ENCODE measurements around the gene C16orf95.

The C16orf95 gene

GRCh38 chr16:87330646-87331045, 13.5 kb upstream of the C16orf95 start:
- no peak for DNase-seq

GRCh38 chr16:87330257-87330624, 13.0 kb upstream of the C16orf95 start:
- DNase-seq = no peak

- no peak for DNase-seq
Measured at GRCh38 chr16:87329436-87330256, 12.5 kb upstream of the C16orf95 start.

GRCh38 chr16:87328846-87329245, 11.7 kb upstream of the C16orf95 start:
- DNase-seq = no peak

GRCh38 chr16:87327798-87328495, 10.8 kb upstream of the C16orf95 start:
- no peak for DNase-seq

- DNase-seq = no peak
Measured at GRCh38 chr16:87326151-87326571, 9.0 kb upstream of the C16orf95 start.

GRCh38 chr16:87325423-87325858, 8.2 kb upstream of the C16orf95 start:
- DNase-seq = no peak

GRCh38 chr16:87324411-87325275, 7.5 kb upstream of the C16orf95 start:
- no peak for DNase-seq

GRCh38 chr16:87323727-87324410, 6.7 kb upstream of the C16orf95 start:
- DNase-seq = no peak

- DNase-seq = no peak
Measured at GRCh38 chr16:87322833-87323726, 5.9 kb upstream of the C16orf95 start.

GRCh38 chr16:87322360-87322759, 5.2 kb upstream of the C16orf95 start:
- no peak for DNase-seq

GRCh38 chr16:87321336-87322107, 4.3 kb upstream of the C16orf95 start:
- no peak for DNase-seq

GRCh38 chr16:87320510-87321227, 3.5 kb upstream of the C16orf95 start:
- no peak for DNase-seq

- DNase-seq = no peak
Measured at GRCh38 chr16:87319997-87320491, 2.9 kb upstream of the C16orf95 start.

GRCh38 chr16:87319011-87319410, 1.8 kb upstream of the C16orf95 start:
- no peak for DNase-seq

- DNase-seq = no peak
Measured at GRCh38 chr16:87317750-87318644, 805 bp upstream of the C16orf95 start.

- DNase-seq = no peak
Measured at GRCh38 chr16:87316450-87316922, 706 bp downstream of the C16orf95 start.

- no peak for DNase-seq
Measured at GRCh38 chr16:87314990-87315420, 2.2 kb downstream of the C16orf95 start.

- no peak for DNase-seq
Measured at GRCh38 chr16:87312008-87312407, 5.2 kb downstream of the C16orf95 start.

Measured in GOT3 (cell line).